IPS DF 6.9 (cell line): Measurements from ENCODE around the gene MET.
"Not testable (repeated sequence)": the region's sequence is repeated elsewhere in the genome, so short reads cannot be mapped to it uniquely, and the experiment has no call there.

Source experiments
- DNase-seq: peaks from one replicate; pipeline ENCODE4 v3.0.0-alpha.2; 2013; ENCODE audit warnings: low read depth, low spot score
- H3K27ac ChIP-seq: one replicate; pipeline ENCODE4 v1.5.1; 2013; ENCODE audit warnings: low read length, control low read depth
- H3K27me3 ChIP-seq: 2 replicates; pipeline ENCODE4 v1.6.1; 2013; ENCODE audit warnings: mild to moderate bottlenecking, low read length; ENCODE audit not compliant: control insufficient read depth, insufficient read depth
- H3K36me3 ChIP-seq: 2 replicates; pipeline ENCODE4 v1.6.1; 2013; ENCODE audit warnings: low read length; ENCODE audit not compliant: control insufficient read depth, insufficient read depth
- H3K4me1 ChIP-seq: 2 replicates; pipeline ENCODE4 v1.6.1; 2013; ENCODE audit warnings: low read length; ENCODE audit not compliant: control insufficient read depth, insufficient read depth
- H3K4me3 ChIP-seq: 2 replicates; pipeline ENCODE4 v1.5.1; 2013; ENCODE audit warnings: mild to moderate bottlenecking, low read length
- H3K9me3 ChIP-seq: 2 replicates; pipeline ENCODE4 v1.6.1; 2013; ENCODE audit warnings: low read length, inconsistent platforms; ENCODE audit not compliant: control insufficient read depth, insufficient read depth
- WGBS: extraction: QIAGEN DNeasy Blood & Tissue Kit; methylation state at CpG from one replicate; pipeline ENCODE4 v1.1.7; 2013; ENCODE audit warnings: mixed read lengths, missing lambda C conversion rate; ENCODE audit not compliant: insufficient read length, insufficient coverage; 5-methylcytosine and 5-hydroxymethylcytosine counted together

MET gene

GRCh38 chr7:116708248-116708647 is 36.3 kb downstream of the MET start:
- Histone ChIP-seq H3K4me1 (peaks cover 1% of the 10 kb centered on the region; the same call in 1 of the 2 replicates), H3K4me3 (no peak overlapping the region), H3K27ac (no peak overlapping the region), H3K27me3 (no peaks in the 10 kb centered on the region), H3K36me3 (no peaks in the 10 kb centered on the region), H3K9me3 (no peaks in the 10 kb centered on the region)
- no CpG with 5 or more reads among the region's 1 CpG for WGBS
- DNase-seq, result no peak

DNA sequence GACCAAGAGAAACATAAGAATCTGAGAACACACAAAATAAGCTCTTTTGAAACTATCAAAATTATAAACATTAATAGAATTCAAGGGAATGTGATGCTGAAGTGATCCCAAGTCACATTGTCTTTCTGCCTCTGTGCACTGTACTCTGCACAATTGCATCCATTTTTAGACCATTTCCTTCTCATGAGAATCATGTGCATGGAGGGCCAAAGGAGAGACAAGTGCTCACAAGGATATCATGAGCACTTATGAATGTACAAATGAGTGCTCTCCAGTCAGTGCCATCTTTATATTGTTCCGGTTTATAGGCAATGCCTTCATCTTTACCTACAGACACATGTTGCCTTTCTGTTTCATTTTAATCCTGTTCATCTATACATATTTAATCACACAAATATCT is 36.9 kb downstream of the MET start:
- Histone ChIP-seq H3K27me3 (no peaks in the 10 kb centered on the region), H3K4me1 (peaks cover 1% of the 10 kb centered on the region; the same call in 1 of the 2 replicates), H3K9me3 (no peaks in the 10 kb centered on the region), H3K36me3 (no peaks in the 10 kb centered on the region), H3K27ac (no peak overlapping the region), H3K4me3 (no peak overlapping the region)
- no peak for DNase-seq
- WGBS, result no CpG with 5 or more reads among the region's 1 CpG

DNA sequence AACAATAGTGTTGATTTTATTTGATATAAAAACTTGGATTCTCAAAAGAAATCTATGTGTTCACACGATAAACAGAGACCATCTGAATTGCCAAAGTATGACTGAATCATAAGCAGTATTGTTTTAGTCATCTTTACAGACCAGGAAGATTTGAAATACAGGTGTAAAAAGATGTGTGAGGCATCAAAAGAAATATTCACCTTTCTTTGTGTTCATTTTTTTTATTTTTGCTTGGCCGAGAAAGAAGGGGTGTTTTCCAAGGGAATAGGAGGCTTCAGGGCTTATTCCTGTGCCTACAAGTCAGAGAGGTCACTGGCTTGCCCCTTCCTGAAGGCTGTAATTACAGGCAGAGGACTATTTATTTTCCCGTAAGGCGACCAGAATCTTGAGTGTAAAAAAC is 37.3 kb downstream of the MET start:
- Histone ChIP-seq H3K27ac (no peak overlapping the region), H3K4me1 (peaks cover 1% of the 10 kb centered on the region; the same call in 1 of the 2 replicates), H3K27me3 (no peaks in the 10 kb centered on the region), H3K9me3 (no peaks in the 10 kb centered on the region), H3K4me3 (no peak overlapping the region), H3K36me3 (no peaks in the 10 kb centered on the region)
- no peak for DNase-seq
- no CpG with 5 or more reads among the region's 4 CpGs for WGBS

GRCh38 chr7:116710764-116711452 is 38.9 kb downstream of the MET start:
- no peaks in the 10 kb centered on the region for H3K36me3 ChIP-seq
- H3K4me1 ChIP-seq, result peaks cover 1% of the 10 kb centered on the region; the same call in 1 of the 2 replicates
- no peak overlapping the region for H3K27ac ChIP-seq
- WGBS, result no CpG with 5 or more reads among the region's 3 CpGs
- no peak for DNase-seq
- H3K9me3 ChIP-seq, result no peaks in the 10 kb centered on the region
- H3K27me3 ChIP-seq, result no peaks in the 10 kb centered on the region
- no peak overlapping the region for H3K4me3 ChIP-seq

DNA sequence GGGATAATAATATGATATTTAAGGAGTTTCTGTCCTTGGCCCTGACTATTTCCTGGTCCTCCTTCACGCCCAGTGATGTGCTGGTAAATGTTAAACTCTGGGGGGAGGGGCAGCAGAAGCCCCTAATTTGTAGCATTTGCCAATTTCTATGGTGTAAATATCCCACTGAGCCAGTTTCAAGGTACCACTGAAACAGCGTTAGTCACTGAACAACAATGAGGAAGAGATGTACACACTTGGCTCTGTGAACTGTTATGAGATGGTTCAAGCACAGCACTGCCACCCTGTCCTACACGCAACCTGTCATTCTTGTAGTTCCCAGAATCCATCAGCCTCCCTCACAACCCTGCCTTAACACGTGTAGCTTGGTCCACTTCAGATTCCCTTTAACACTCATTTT is 39.8 kb downstream of the MET start:
- no peak for DNase-seq
- Histone ChIP-seq H3K36me3 (no peaks in the 10 kb centered on the region), H3K4me1 (no peaks in the 10 kb centered on the region), H3K4me3 (no peak overlapping the region), H3K27ac (no peak overlapping the region), H3K27me3 (no peaks in the 10 kb centered on the region), H3K9me3 (no peaks in the 10 kb centered on the region)
- WGBS, result no CpG with 5 or more reads among the region's 4 CpGs

GRCh38 chr7:116713500-116713899 is 41.5 kb downstream of the MET start:
- no peak for DNase-seq
- no CpG with 5 or more reads among the region's 4 CpGs for WGBS
- no peak overlapping the region for H3K27ac ChIP-seq
- H3K4me1 ChIP-seq, result no peaks in the 10 kb centered on the region
- no peaks in the 10 kb centered on the region for H3K27me3 ChIP-seq
- H3K4me3 ChIP-seq, result no peak overlapping the region
- no peaks in the 10 kb centered on the region for H3K36me3 ChIP-seq
- no peaks in the 10 kb centered on the region for H3K9me3 ChIP-seq

DNA sequence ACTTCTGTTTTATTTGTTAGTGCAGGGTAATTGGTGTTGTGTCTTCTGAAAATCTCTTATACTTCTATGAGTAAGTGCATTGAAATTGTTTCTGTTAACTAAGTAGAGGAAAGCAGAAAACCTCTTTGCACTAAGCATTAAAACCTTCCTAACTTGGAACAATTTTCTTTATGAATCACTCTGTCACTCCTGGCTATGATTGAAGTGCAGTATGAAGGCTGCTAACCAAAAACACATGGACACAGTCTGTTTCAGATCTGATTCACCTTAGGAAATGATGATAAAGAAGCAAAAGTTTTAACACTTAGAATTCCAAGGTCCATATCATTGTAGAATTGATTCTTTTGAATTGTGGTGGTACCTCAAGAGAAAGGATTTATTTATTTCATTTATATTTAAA is 41.9 kb downstream of the MET start:
- Histone ChIP-seq H3K27me3 (no peaks in the 10 kb centered on the region), H3K9me3 (no peaks in the 10 kb centered on the region), H3K4me3 (no peak overlapping the region), H3K36me3 (no peaks in the 10 kb centered on the region), H3K27ac (no peak overlapping the region), H3K4me1 (no peaks in the 10 kb centered on the region)
- DNase-seq, result no peak

DNA sequence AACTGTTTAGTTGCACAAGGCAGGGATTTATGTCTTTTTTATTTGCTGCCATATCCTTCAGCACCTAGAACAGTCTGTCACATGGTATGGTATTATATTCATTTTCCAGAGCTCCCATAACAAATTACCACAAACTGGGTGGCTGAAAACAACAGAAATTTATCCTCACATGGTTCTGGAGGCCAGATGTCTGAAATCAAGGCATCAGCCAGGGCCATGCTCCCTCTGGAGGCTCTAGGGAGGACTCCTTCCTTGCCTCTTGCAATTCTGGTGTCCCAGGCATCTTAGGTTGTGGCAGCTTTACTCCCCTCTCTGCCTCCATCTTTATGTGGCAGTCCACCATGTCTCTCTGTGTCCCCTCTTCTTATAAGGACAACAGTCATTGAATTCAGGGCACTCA is 43.1 kb downstream of the MET start:
- H3K4me1 ChIP-seq, result no peaks in the 10 kb centered on the region
- no peaks in the 10 kb centered on the region for H3K36me3 ChIP-seq
- no peaks in the 10 kb centered on the region for H3K9me3 ChIP-seq
- H3K27me3 ChIP-seq, result no peaks in the 10 kb centered on the region
- no peak overlapping the region for H3K4me3 ChIP-seq
- DNase-seq, result no peak
- H3K27ac ChIP-seq, result no peak overlapping the region

- no peaks in the 10 kb centered on the region for H3K4me1 ChIP-seq
- H3K27me3 ChIP-seq, result no peaks in the 10 kb centered on the region
- no peak for DNase-seq
- no peak overlapping the region for H3K27ac ChIP-seq
- no peaks in the 10 kb centered on the region for H3K36me3 ChIP-seq
- H3K9me3 ChIP-seq, result no peaks in the 10 kb centered on the region
- no CpG with 5 or more reads among the region's 3 CpGs for WGBS
- no peak overlapping the region for H3K4me3 ChIP-seq
Observed at GRCh38 chr7:116717137-116717536, 45.1 kb downstream of the MET start.

DNA sequence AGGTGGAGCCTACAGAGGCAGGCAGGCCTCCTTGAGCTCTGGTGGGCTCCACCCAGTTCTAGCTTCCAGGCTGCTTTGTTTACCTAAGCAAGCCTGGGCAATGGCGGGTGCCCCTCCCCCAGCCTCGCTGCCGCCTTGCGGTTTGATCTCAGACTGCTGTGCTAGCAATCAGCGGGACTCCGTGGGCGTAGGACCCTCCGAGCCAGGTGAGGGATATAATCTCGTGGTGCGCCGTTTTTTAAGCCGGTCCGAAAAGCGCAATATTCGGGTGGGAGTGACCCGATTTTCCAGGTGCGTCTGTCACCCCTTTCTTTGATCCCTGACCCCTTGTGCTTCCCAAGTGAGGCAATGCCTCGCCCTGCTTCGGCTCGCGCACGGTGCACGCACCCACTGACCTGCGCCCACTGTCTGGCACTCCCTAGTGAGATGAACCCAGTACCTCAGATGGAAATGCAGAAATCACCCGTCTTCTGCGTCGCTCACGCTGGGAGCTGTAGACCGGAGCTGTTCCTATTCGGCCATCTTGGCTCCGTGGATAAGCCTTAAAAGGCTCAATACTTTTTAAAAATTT is 52.0 kb downstream of the MET start:
- H3K36me3 ChIP-seq, DNase-seq, H3K9me3 ChIP-seq, H3K27me3 ChIP-seq, H3K4me3 ChIP-seq, H3K27ac ChIP-seq, H3K4me1 ChIP-seq: not testable (repeated sequence)
- WGBS, result no CpG with 5 or more reads among the region's 31 CpGs

GRCh38 chr7:116724560-116725231 is 52.7 kb downstream of the MET start:
- no peaks in the 10 kb centered on the region for H3K36me3 ChIP-seq
- no peaks in the 10 kb centered on the region for H3K9me3 ChIP-seq
- no CpG with 5 or more reads among the region's 5 CpGs for WGBS
- no peak for DNase-seq
- no peak overlapping the region for H3K27ac ChIP-seq
- no peaks in the 10 kb centered on the region; the same call in 1 of the 2 replicates for H3K4me1 ChIP-seq
- no peaks in the 10 kb centered on the region for H3K27me3 ChIP-seq
- no peak overlapping the region for H3K4me3 ChIP-seq
